ENCODE data around the gene SUGCT.

The SUGCT gene

DNA sequence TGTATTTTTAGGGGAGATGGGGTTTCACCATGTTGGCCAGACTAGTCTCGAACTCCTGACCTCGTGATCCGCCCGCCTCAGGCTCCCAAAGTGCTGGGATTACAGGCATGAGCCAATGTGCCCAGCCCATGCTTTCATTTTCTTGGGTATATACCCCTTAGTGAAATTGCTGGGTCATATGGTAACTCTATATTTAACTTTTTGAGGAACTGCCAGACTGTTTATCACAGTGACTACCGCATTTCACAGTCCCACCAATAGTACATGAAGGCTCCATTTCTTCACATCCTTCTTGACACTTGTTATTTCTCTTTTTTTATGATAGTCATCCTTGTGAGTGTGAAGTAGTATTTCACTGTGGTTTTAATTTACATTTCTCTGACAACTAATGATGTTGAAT lies 134.0 kb downstream of the SUGCT start:
- peak; percentile 93 for DNase-seq

- DNase-seq: no peak
Measured at GRCh38 chr7:40276061-40276460, 141.3 kb downstream of the SUGCT start.

DNA sequence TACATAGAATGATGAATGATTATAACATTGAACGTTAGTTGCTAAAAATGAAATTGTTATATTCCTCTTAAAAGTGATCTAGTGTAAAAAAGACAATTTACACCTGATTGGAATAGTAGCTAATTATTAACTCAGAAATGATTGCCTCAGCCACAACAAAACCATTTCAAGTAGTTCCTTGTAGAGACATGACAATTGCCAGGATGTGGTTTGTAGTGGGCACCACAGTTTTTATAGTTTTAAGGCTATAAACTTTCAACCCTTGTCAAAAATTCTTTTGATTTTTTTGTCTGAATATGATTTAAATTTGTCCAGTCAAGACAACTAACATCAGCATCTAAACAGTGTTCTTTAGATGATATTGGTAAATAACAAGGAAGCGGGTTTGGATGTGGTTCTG lies 145.2 kb downstream of the SUGCT start:
- peak in 1 of 2 experiments; percentile 22 for DNase-seq

DNA sequence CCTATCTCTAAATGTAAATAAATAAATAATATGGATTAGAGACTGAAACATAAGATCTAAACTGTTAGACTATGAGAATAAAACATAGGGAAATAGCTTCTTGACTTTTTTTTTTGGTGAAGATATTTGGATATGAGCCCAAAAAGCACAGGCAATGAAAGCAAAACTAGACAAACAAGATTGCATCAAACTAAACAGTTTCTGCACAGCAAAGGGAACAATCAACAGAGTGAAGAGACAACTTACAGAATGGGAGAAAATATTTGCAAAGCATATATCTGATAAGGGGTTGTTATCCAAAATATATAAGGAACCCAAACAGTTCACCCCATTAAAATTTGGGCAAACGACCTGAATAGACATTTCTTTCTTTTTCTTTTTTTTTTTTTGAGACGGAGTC lies 148.1 kb downstream of the SUGCT start:
- DNase-seq: no peak

GRCh38 chr7:40283391-40283790 lies 148.6 kb downstream of the SUGCT start:
- no peak for DNase-seq

DNA sequence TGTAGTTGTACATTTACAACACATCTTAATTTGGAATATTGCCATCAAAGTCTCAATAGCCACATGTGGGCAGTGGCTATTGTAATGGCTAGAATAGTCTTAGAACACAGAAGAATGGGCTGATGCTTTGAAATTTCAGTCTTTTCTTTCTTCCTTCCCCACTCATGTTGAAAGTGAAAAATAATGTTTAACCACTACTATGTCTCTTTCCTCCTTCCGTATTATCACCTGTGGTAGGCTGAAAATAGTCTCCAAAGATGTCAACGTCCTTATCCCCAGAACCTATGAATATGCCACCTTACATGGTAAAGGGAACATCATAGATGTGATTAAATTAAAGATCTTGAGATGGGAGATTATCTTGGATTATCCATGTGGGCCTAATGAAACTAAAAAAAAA lies 154.0 kb downstream of the SUGCT start:
- no peak for DNase-seq

- DNase-seq: peak; percentile 31 to 40
Measured at GRCh38 chr7:40297741-40298311, 163.0 kb downstream of the SUGCT start.

GRCh38 chr7:40298421-40298820 lies 163.6 kb downstream of the SUGCT start:
- no peak for DNase-seq

- peak; percentile 78 to 80 for DNase-seq
Measured at GRCh38 chr7:40299097-40299496, 164.3 kb downstream of the SUGCT start.

DNA sequence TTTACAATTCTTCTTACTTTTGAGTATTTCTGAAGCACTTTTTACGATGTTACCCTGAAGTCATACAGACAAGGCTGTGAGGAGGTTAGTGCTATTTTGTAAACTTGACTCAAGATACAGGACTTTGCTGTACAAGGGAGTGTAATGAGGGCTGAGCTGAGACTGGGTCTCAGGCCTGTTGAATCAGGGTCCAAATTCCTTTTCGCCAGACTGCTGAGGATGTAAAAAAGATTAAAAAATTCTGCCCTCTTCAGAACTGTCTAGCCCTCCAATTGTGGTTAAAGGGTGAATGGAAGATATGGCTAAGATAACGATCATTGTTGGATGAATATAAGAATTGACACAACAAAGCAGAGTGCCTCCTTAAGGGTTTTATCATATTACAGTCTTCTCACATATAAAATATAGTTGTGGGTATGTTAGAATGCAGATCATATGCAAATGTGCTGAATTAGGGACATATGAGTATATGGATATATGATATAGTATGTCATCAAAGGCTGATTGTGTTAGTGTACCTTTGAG lies 165.4 kb downstream of the SUGCT start:
- DNase-seq: no peak

DNA sequence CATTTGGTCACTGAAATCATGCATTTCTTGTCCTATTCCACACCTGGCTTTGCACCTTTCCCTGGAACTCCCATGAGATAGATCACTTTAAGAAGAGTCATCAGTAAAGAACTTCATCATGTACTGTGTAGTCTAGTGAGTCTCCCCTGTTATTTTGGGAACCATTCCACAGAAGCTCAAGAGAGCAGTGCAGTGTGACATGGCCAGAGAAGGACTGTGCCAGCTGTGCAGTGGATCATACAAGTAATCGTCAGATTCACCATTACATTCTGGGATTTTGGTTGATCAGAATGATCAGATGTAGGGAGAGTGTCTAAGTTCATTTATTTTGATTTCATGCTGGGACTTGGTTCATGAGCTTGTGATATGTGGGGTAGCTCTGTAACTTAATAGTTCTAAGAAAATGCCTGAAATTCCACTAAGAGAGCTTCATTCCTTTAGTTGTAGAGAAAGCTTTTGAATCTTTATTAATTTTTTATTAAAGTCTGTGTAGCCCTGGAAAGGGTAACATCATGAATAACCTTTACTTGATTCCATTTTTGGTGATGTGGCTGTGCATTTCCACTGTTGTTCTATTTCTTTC lies 166.8 kb downstream of the SUGCT start:
- DNase-seq: no peak

DNA sequence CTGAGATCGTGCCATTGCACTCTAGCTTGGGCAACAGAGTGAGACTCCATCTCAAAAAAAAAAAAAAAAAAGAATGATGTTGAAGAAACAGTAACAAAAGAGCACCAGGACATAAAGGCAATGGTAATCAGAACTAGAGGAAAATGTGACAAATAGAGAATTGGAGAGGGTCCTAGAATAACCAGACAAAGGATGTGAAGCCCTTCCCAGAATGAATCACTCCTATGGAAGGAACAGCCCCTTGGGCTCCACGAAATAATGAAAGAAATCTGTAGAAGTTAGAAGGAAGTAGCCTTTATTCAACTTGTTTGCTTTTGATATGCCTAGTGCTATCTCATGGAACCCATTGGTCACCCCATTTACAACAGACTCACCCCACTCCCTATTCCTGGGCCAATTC lies 169.2 kb downstream of the SUGCT start:
- DNase-seq: no peak

- DNase-seq: no peak
Measured at GRCh38 chr7:40305229-40305628, 170.4 kb downstream of the SUGCT start.

DNA sequence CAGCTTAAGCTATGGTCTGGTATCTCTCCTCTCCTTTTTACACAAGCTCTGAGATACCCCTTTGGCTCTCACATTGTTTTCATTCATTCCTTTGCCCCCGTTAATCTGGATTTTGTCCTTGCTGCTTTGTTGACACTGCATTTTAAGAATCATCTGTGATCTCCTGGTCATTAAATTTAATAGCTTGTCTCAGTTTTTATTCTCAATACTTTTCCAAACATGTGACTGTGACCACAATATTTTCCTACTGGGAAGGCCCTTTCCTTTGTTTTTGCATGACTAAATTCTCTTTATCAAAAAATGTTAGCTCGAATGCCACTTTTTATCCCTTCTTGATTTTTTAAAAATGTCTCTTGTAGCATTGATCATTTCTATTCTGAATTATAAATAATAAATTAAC lies 171.2 kb downstream of the SUGCT start:
- DNase-seq: no peak

DNA sequence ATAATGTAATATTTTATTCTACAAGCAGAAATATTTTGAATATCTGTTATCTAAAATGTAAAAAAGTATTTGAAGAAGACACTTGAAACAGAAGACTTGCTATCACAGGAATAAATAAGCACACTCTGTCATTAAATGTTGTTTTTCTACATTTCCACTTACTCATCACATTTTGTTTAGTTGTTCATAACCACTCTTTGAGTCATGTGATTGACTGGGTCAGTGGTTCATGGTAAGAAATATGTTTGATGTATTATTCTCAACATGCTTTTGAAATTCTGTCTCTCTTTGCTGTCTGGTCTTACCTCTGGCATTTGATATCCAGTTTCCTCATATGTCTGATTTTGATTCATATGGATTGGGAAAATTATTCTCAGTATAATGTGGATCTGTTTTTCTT lies 171.8 kb downstream of the SUGCT start:
- no peak for DNase-seq

- no peak for DNase-seq
Measured at GRCh38 chr7:40310258-40310657, 175.5 kb downstream of the SUGCT start.

DNA sequence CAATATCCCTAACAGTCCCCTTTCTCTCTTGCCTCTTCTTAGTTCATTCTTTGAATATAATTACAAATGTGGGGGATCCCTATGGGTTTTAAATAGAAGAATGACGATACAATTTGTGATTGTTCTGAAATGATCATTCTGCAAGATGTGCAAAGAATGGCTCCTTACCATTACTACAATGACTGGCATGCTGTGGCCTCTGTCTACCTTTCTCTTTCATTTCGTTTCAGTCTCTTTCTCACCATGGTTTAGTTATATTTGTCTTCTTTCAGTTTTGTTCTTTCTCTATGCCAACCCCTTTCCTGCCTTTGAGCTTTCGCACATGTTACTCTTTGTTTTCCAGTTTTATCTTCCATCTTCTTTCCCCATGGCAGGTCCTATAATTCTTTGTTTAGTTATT lies 176.5 kb downstream of the SUGCT start:
- DNase-seq: no peak

GRCh38 chr7:40315277-40315676 lies 180.5 kb downstream of the SUGCT start:
- DNase-seq: no peak

GRCh38 chr7:40316176-40316575 lies 181.4 kb downstream of the SUGCT start:
- DNase-seq: no peak

- DNase-seq: no peak
Measured at GRCh38 chr7:40324914-40325313, 190.1 kb downstream of the SUGCT start.

GRCh38 chr7:40327113-40327512 lies 192.3 kb downstream of the SUGCT start:
- DNase-seq: no peak

DNA sequence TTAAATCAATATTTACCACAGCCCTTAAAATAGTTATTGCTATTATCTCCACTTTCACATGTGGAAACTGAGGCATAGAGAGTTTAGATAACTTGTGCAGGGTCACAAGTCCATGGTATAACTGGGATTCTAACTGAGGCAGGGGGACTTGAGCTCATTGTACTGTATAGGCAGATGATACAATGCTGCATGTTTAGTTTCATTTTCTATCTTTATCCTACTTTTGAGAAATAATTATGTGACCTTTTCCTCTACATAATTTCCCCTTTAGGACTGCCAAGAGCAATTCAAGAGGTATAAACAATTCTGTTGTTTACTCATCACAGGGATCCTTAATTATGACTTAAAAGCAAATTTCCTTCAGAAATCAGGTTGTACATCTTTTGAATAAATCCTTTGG lies 193.1 kb downstream of the SUGCT start:
- DNase-seq: no peak

DNA sequence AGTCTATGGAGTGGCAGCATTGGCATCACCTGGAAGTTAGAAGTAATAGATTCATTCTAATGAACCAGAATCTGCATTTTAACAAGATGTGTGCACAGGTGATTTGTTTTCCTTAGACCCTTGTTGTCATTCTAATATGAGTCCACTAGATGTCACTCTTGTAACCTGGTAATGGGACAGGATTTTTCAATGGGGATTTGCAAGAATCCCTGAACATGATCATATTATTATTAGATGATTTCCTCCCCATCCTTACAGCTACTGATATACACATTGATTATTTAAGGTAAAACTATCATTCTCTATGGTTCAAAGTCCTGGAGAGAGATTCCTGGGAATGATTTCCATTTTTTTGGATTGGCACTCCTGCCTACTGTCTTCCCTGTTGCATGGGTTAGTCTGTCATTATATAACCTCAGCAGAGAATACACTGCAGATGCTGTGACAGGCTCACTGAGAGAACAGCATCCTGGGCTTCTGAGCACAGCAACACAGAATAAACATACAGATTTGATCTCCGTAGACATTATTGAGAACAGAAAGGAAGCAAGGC lies 194.9 kb downstream of the SUGCT start:
- DNase-seq: peak; percentile 80 to 87

DNA sequence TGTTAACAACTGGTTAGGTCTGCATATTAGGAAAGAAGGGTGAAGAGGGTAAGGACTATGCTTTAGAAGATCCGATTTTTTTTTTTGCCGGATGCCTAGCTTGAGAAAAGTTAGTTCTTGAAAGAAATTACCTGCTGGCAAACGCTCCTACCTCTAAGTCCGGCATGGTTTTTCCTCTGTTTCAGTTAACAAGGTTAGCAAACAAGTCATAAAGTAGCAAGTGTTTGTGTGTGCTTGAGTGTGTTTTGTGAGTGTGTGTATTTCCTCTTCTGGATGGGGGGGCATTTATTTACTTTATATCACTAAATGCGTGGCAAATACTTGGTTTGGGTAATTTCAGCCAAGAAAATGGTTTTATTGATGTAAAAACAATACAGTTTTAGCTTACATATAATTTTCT lies 195.6 kb downstream of the SUGCT start:
- no peak for DNase-seq

GRCh38 chr7:40331915-40332314 lies 197.1 kb downstream of the SUGCT start:
- no peak for DNase-seq

Data from Kasumi-1 (cell line).